ENCODE data around the gene RAB17.

GRCh38 chr2:237542001-237542704 lies 48.4 kb downstream of the RAB17 start:
- TF ChIP-seq CTCF (IDR thresholded peaks at IDR 0.05), result no peak
- TF ChIP-seq POLR2A (IDR thresholded peaks at IDR 0.05), result no peak

Data from adrenal gland (tissue), 5 donors.